ENCODE measurements around the gene SMYD3.

- TF ChIP-seq POLR2A (IDR thresholded peaks at IDR 0.05) (no peak), CTCF (IDR thresholded peaks at IDR 0.05) (no peak)
Observed at GRCh38 chr1:246108278-246108925, 398.7 kb downstream of the SMYD3 start.

Measured in adrenal gland (tissue), 5 donors.